ENCODE measurements around the gene SLC13A4.

DNA sequence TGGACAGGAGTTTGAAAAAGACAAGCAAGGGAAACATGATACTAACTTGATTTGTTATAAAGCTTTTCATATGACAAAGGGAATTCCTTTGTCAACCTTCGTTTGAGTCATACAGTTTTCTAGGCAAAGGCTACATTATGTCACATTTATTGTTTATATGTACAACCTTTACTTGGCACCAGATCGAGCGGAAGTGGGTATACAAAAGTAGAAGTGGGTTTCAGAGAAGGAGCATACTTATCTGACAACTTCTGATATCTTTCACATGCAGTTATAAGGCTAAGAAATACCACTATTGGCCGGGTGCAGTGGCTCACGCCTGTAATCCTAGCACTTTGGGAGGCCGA, 54.7 kb downstream of the SLC13A4 start:
- no peak for TF ChIP-seq CTCF (conservative IDR thresholded peaks at IDR 0.05; ENCODE audit: low read length)
- TF ChIP-seq EZH2phosphoT487 (IDR thresholded peaks at IDR 0.05; ENCODE audit: borderline replicate concordance, low read depth, low read length) = no peak

Measured in OCI-LY7 (cell line).